PC-3 (cell line): ENCODE results near the gene TRIM65. TPM values are rescaled to one million over a fixed set of nuclear protein-coding genes. Genes with fewer than 3 reads are reported as not detected.

ENCODE experiments used
- ATAC-seq: fragments of 200-7000 bp; cut with Tn5 transposase; 2 replicates; pipeline ENCODE4 v1.9.1; 2020; ENCODE audit warnings: mild to moderate bottlenecking, moderate library complexity
- BruUV-seq: library from RNA; stranded (reverse); fragments of 400-500 nt; replicated peaks from 2 replicates; lab custom pipeline; 2021; lab: Mats Ljungman, UMichigan
- CTCF ChIA-PET: fragments of 300-600 bp; sonication (Branson Sonifier 250); formaldehyde crosslinking; loops from one replicate; lab custom pipeline; 2022; ENCODE audit warnings: antibody characterized with exemption; lab: Charles Lee
- POLR2A ChIA-PET: fragments of 300-600 bp; sonication (Branson Sonifier 250); formaldehyde crosslinking; loops from one replicate; lab custom pipeline; 2022; ENCODE audit warnings: antibody characterized with exemption; ENCODE audit not compliant: unreplicated experiment; lab: Charles Lee
- DNase-seq: peaks from one replicate; pipeline ENCODE4 v3.0.0-alpha.2; 2015
- H2AFZ ChIP-seq: fragments of 300-600 bp; sonication (generic); 2 replicates; pipeline ENCODE4 v1.6.0; 2016; ENCODE audit warnings: antibody characterized with exemption, low read length
- H3F3A ChIP-seq: fragments of 300-600 bp; sonication (generic); one replicate; pipeline ENCODE4 v1.6.0; 2017; ENCODE audit warnings: antibody characterized with exemption, low read length, control low read depth, mild to moderate bottlenecking; ENCODE audit not compliant: unreplicated experiment
- H3K27ac ChIP-seq: fragments of 300-600 bp; sonication (generic); 2 replicates; pipeline ENCODE4 v1.5.1; 2016; ENCODE audit warnings: mild to moderate bottlenecking, low read length
- H3K27me3 ChIP-seq: fragments of 300-600 bp; sonication (generic); 2 replicates; pipeline ENCODE4 v1.6.1; 2016; ENCODE audit warnings: low read length, mixed read lengths
- H3K36me3 ChIP-seq: fragments of 300-600 bp; sonication (generic); 2 replicates; pipeline ENCODE4 v1.6.1; 2016; ENCODE audit warnings: low read depth, mixed run types, low read length, mixed read lengths
- H3K4me1 ChIP-seq: fragments of 300-600 bp; sonication (generic); 2 replicates; pipeline ENCODE4 v1.5.1; 2016; ENCODE audit warnings: low read length; ENCODE audit not compliant: insufficient read depth
- H3K4me2 ChIP-seq: fragments of 300-600 bp; sonication (generic); 2 replicates; pipeline ENCODE4 v1.6.0; 2016; ENCODE audit warnings: low read length
- H3K4me3 ChIP-seq: fragments of 300-600 bp; sonication (generic); 2 replicates; pipeline ENCODE4 v1.5.1; 2016; ENCODE audit warnings: mild to moderate bottlenecking, low read length, mixed read lengths
- H3K79me2 ChIP-seq: fragments of 300-600 bp; sonication (generic); 2 replicates; pipeline ENCODE4 v1.6.1; 2017; ENCODE audit warnings: low read length, mixed read lengths
- H3K9ac ChIP-seq: fragments of 300-600 bp; sonication (generic); 2 replicates; pipeline ENCODE4 v1.6.0; 2016; ENCODE audit warnings: mild to moderate bottlenecking, low read length
- H3K9me2 ChIP-seq: fragments of 300-600 bp; sonication (generic); replicated peaks from 2 replicates; pipeline ENCODE4 v1.6.1; 2016; ENCODE audit warnings: mixed run types, low read length, mixed read lengths
- H3K9me3 ChIP-seq: fragments of 300-600 bp; sonication (generic); 2 replicates; pipeline ENCODE4 v1.6.1; 2016; ENCODE audit warnings: low read length, mixed read lengths
- H4K20me1 ChIP-seq: fragments of 300-600 bp; sonication (generic); 2 replicates; pipeline ENCODE4 v1.6.1; 2016; ENCODE audit warnings: low read length, mixed read lengths
- CTCF ChIP-seq: fragments of 300-600 bp; sonication (generic); conservative IDR thresholded peaks from 2 replicates; pipeline ENCODE4 v1.5.1; 2017; ENCODE audit warnings: antibody characterized with exemption, low read depth, mild to moderate bottlenecking, low read length
- EZH2 ChIP-seq: fragments of 300-600 bp; sonication (generic); IDR thresholded peaks from one replicate; pipeline ENCODE4 v1.6.1; 2017; ENCODE audit warnings: antibody characterized with exemption, mild to moderate bottlenecking, low read length; ENCODE audit not compliant: unreplicated experiment
- EZH2phosphoT487 ChIP-seq: fragments of 300-600 bp; sonication (generic); IDR thresholded peaks from 2 replicates; pipeline ENCODE4 v1.6.1; 2018; ENCODE audit warnings: mild to moderate bottlenecking, antibody characterized with exemption, low read length, borderline replicate concordance
- intact Hi-C: fragments of 100-400 bp; cut with micrococcal nuclease; formaldehyde crosslinking; loops from 2 replicates; pipeline ENCODE4 v1.9.0; 2023
- total RNA-seq: library from RNA; depleted of rRNA; stranded (reverse); fragments of >200 nt; gene quantifications from 2 replicates; pipeline ENCODE4 v1.2.3, GENCODE V29; 2014

The TRIM65 gene
- total RNA-seq, 1 experiment from 2014 or later: 32.3 TPM

- H4K20me1 ChIP-seq: no peaks in the 10 kb centered on the region
- H3K79me2 ChIP-seq: peaks cover 24% of the 10 kb centered on the region
- BruUV-seq: no TSS peak
- no peaks in the 10 kb centered on the region for H3K27me3 ChIP-seq
- peak within 1 kb of the TSS; percentile 86 for H3K4me3 ChIP-seq
- H3K4me2 ChIP-seq: peak within 1 kb of the TSS; percentile 95
- H3K27ac ChIP-seq: peak within 1 kb of the TSS; percentile 69
- POLR2A ChIA-PET: interaction anchor here (0.5 to 2.3 kb wide), 18 partner anchors 10 to 475 kb away, joined by 3 to 29 read pairs (median 4); partner anchors contain the start of genes ACOX1 and FBF1
- CTCF ChIA-PET: interaction anchor here (0.6 to 3.2 kb wide), 16 partner anchors 10 to 448 kb away, joined by 3 to 30 read pairs (median 4); partner anchors contain the start of genes SMIM5, TRIM47 and TRIM65
- no peak for TF ChIP-seq EZH2phosphoT487
- peaks cover 8% of the 10 kb centered on the region; the same call in 1 of the 2 replicates for H3K36me3 ChIP-seq
- intact Hi-C loops: loop anchor here (1.0 to 2.0 kb wide), 4 partner anchors 10 to 71 kb away; partner anchors contain the start of genes TRIM65 and UNK
- no peaks in the 10 kb centered on the region for H3F3A ChIP-seq
- peak within 1 kb of the TSS; percentile 86 for H2AFZ ChIP-seq
- H3K4me1 ChIP-seq: peaks cover 28% of the 10 kb centered on the region
- ATAC-seq: peak; percentile 90
- H3K9me3 ChIP-seq: no peaks in the 10 kb centered on the region
- H3K9me2 ChIP-seq: no peaks in the 10 kb centered on the region
- peak within 1 kb of the TSS; percentile 77 for H3K9ac ChIP-seq
- peak; percentile 100 for DNase-seq
These were observed 41.3 kb downstream of the TRIM65 start, which contains the start of gene WBP2 for GRCh38 chr17:75855310-75856061. Gene WBP2, minus strand, starts transcription at chr17:75855335. Its CDS starts 38 bp downstream, at chr17:75855297.

GRCh38 chr17:75854881-75855309, 41.9 kb downstream of the TRIM65 start:
- ATAC-seq (peak; percentile 1), DNase-seq (no peak)
- ChIA-PET POLR2A (interaction anchor here (0.5 to 2.3 kb wide), 16 partner anchors 10 to 475 kb away, joined by 3 to 29 read pairs (median 6); partner anchors contain the start of genes ACOX1 and FBF1), CTCF (interaction anchor here (0.6 to 3.2 kb wide), 15 partner anchors 9 to 448 kb away, joined by 3 to 30 read pairs (median 4); partner anchors contain the start of genes TRIM47 and TRIM65)
- Histone ChIP-seq H3K4me2 (peak overlapping the region; percentile 95), H2AFZ (peak overlapping the region; percentile 51), H3K79me2 (peaks cover 24% of the 10 kb centered on the region), H3K27ac (peak overlapping the region; percentile 69), H3K9me3 (no peaks in the 10 kb centered on the region), H3F3A (no peaks in the 10 kb centered on the region), H3K27me3 (no peaks in the 10 kb centered on the region), H3K36me3 (peaks cover 10% of the 10 kb centered on the region; the same call in 1 of the 2 replicates), H3K4me3 (peak overlapping the region; percentile 86), H3K9ac (peak overlapping the region; percentile 66), H3K9me2 (no peaks in the 10 kb centered on the region), H3K4me1 (peaks cover 28% of the 10 kb centered on the region), H4K20me1 (no peaks in the 10 kb centered on the region)
- intact Hi-C loops: loop anchor here (1.0 to 2.0 kb wide), 4 partner anchors 10 to 70 kb away; partner anchors contain the start of genes TRIM65 and UNK
- no peak for TF ChIP-seq EZH2phosphoT487
- TF ChIP-seq EZH2: no peak
- TF ChIP-seq CTCF: no peak
- no TSS peak for BruUV-seq

GRCh38 chr17:75854101-75854748, 42.5 kb downstream of the TRIM65 start:
- no peaks in the 10 kb centered on the region for H3F3A ChIP-seq
- peaks cover 24% of the 10 kb centered on the region for H3K79me2 ChIP-seq
- TSS peak; percentile 77 for BruUV-seq
- ATAC-seq (peak; percentile 23), DNase-seq (peak; percentile 84)
- peak overlapping the region; percentile 69 for H3K27ac ChIP-seq
- peak overlapping the region; percentile 95 for H3K4me2 ChIP-seq
- TF ChIP-seq EZH2 (no peak), CTCF (no peak), EZH2phosphoT487 (no peak)
- H4K20me1 ChIP-seq: no peaks in the 10 kb centered on the region
- ChIA-PET POLR2A (interaction anchor here (0.8 to 2.3 kb wide), 3 partner anchors 9 to 74 kb away, joined by 3 to 18 read pairs (median 16); a partner anchor contains a TSS), CTCF (interaction anchor here (0.5 to 3.2 kb wide), 6 partner anchors 9 to 335 kb away, joined by 3 to 30 read pairs (median 3); partner anchors contain the start of gene TRIM47)
- H3K4me3 ChIP-seq: peak overlapping the region; percentile 86
- peaks cover 10% of the 10 kb centered on the region; the same call in 1 of the 2 replicates for H3K36me3 ChIP-seq
- intact Hi-C loops: loop anchor here (2.0 kb wide), 2 partner anchors 43 to 69 kb away; partner anchors contain the start of genes TRIM65 and UNK
- peak overlapping the region; percentile 66 for H3K9ac ChIP-seq
- H3K4me1 ChIP-seq: peaks cover 28% of the 10 kb centered on the region
- no peaks in the 10 kb centered on the region for H3K9me3 ChIP-seq
- H2AFZ ChIP-seq: peak overlapping the region; percentile 51; the same call in 1 of the 2 replicates
- no peaks in the 10 kb centered on the region for H3K27me3 ChIP-seq
- H3K9me2 ChIP-seq: no peaks in the 10 kb centered on the region
